NCI-H2227 (cell line): ENCODE data around the gene METTL25B.

Source experiments
- DNase-seq: peaks from one replicate; lab custom pipeline; 2025; ENCODE audit not compliant: unreplicated experiment; lab: John Stamatoyannopoulos, UW

METTL25B gene

GRCh38 chr1:156700736-156701531 is 27.3 kb upstream of the METTL25B start:
- no peak for DNase-seq

GRCh38 chr1:156703336-156703735 is 24.9 kb upstream of the METTL25B start:
- no peak for DNase-seq

GRCh38 chr1:156703741-156704140 is 24.5 kb upstream of the METTL25B start:
- peak; percentile 24 for DNase-seq

GRCh38 chr1:156704166-156704711 is 24.0 kb upstream of the METTL25B start:
- no peak for DNase-seq

- DNase-seq = peak; percentile 39
Measured at GRCh38 chr1:156704930-156705320, 23.3 kb upstream of the METTL25B start.

GRCh38 chr1:156705321-156705917 is 22.9 kb upstream of the METTL25B start, which contains the start of gene CRABP2:
CRABP2 (minus strand) TSS chr1:156705583; CDS start chr1:156705446, 137 bp downstream.
- peak; percentile 85 for DNase-seq

- DNase-seq = peak; percentile 88
Measured at GRCh38 chr1:156705918-156706656, 22.2 kb upstream of the METTL25B start.

- peak; percentile 71 for DNase-seq
Measured at GRCh38 chr1:156706657-156707416, 21.4 kb upstream of the METTL25B start.

- DNase-seq = peak; percentile 55
Measured at GRCh38 chr1:156707417-156708217, 20.7 kb upstream of the METTL25B start.

- no peak for DNase-seq
Measured at GRCh38 chr1:156708218-156708661, 20.0 kb upstream of the METTL25B start.

- no peak for DNase-seq
Measured at GRCh38 chr1:156709031-156709430, 19.2 kb upstream of the METTL25B start.

GRCh38 chr1:156709757-156710489 is 18.3 kb upstream of the METTL25B start:
- peak; percentile 47 for DNase-seq

- no peak for DNase-seq
Measured at GRCh38 chr1:156711011-156711817, 17.1 kb upstream of the METTL25B start.

GRCh38 chr1:156712626-156713025 is 15.6 kb upstream of the METTL25B start:
- no peak for DNase-seq

GRCh38 chr1:156714830-156715229 is 13.4 kb upstream of the METTL25B start:
- DNase-seq = no peak

- DNase-seq = no peak
Measured at GRCh38 chr1:156717351-156717750, 10.9 kb upstream of the METTL25B start.

GRCh38 chr1:156721131-156721530 is 7.1 kb upstream of the METTL25B start:
- DNase-seq = no peak

GRCh38 chr1:156721535-156721934 is 6.7 kb upstream of the METTL25B start:
- no peak for DNase-seq
